Gastroesophageal sphincter (tissue), 3 donors: ENCODE measurements around the gene AK8.

Source experiments
- CTCF ChIP-seq, 4 experiments: fragments of 200-600 bp in 2 of 4; fragments of 450-650 bp in 2 of 4; sonication (generic) in 1 of 4; IDR thresholded peaks; one replicate each; pipeline ENCODE4 v1.5.1; 2017 to 2019; ENCODE audit warnings: antibody characterized with exemption in 4 of 4, mild to moderate bottlenecking in 2 of 4, moderate library complexity in 2 of 4
- EP300 ChIP-seq: sonication (generic); formaldehyde crosslinking; IDR thresholded peaks from one replicate; pipeline ENCODE4 v1.6.1; 2017; ENCODE audit warnings: antibody characterized with exemption, mild to moderate bottlenecking
- POLR2A ChIP-seq, 2 donors: fragments of 450-650 bp; IDR thresholded peaks; one replicate each; pipeline ENCODE4 v1.6.1; 2017; ENCODE audit warnings: antibody characterized with exemption in 2 of 2, mild to moderate bottlenecking in 2 of 2, moderate library complexity in 1 of 2
- POLR2AphosphoS5 ChIP-seq: sonication (generic); formaldehyde crosslinking; IDR thresholded peaks from one replicate; pipeline ENCODE4 v1.6.1; 2017; ENCODE audit warnings: antibody characterized with exemption

DNA sequence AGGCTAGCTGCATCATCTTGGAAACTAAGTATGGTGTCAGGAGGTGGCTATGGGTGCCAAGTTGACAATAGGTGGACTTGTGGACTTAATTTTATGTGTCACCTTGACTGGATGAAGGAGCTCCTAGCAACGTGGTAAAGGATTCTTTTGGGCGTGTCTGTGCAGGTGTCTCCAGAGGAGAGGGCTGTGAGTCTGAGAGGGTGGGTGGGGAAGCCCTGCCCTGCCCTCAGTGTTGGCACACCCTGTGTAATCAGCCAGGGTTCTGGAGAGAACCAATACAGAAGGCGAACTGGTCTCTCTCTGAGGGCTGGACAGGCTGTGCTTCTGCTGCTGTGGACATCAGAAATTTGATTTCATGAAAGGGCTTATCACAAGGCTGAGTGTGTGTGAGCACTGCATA, 146.9 kb downstream of the AK8 start:
- TF ChIP-seq CTCF (IDR thresholded peaks at IDR 0.05) (no peak), POLR2AphosphoS5 (no peak), POLR2A (IDR thresholded peaks at IDR 0.05) (no peak), EP300 (no peak)
